Liver (tissue), 9 donors: ENCODE results near the gene ASPHD1. TPM values are rescaled to one million over a fixed set of nuclear protein-coding genes. Genes with fewer than 3 reads are reported as not detected.
A peak's percentile ranks its signal among the peaks of the same experiment; 100 is the strongest.

Experiments used
- DNase-seq: peaks from one replicate; pipeline ENCODE4 v3.0.0-alpha.2; 2017; ENCODE audit warnings: low spot score
- H3K27ac ChIP-seq, 2 donors: one replicate each; pipeline ENCODE4 v1.7.0; 2013; ENCODE audit warnings: inconsistent platforms in 2 of 2, low read length in 2 of 2, control low read depth in 1 of 2, low read depth in 1 of 2, mild to moderate bottlenecking in 1 of 2
- H3K27me3 ChIP-seq, 4 donors: one replicate each; pipeline versions ENCODE4 v1.6.1 to v1.7.0; 2013; ENCODE audit warnings: low read length in 3 of 4, inconsistent platforms in 1 of 4, mild to moderate bottlenecking in 1 of 4, moderate library complexity in 1 of 4; ENCODE audit not compliant: control insufficient read depth in 4 of 4, insufficient read depth in 4 of 4
- H3K36me3 ChIP-seq, 4 donors: one replicate each; pipeline versions ENCODE4 v1.6.1 to v1.7.0; 2013; ENCODE audit warnings: low read length in 3 of 4, mild to moderate bottlenecking in 3 of 4, low read depth in 1 of 4, moderate library complexity in 1 of 4; ENCODE audit not compliant: control insufficient read depth in 4 of 4, insufficient read depth in 3 of 4
- H3K4me1 ChIP-seq, 4 donors: one replicate each; pipeline versions ENCODE4 v1.6.1 to v1.7.0; 2013; ENCODE audit warnings: low read length in 3 of 4, mild to moderate bottlenecking in 3 of 4, moderate library complexity in 1 of 4; ENCODE audit not compliant: control insufficient read depth in 4 of 4, insufficient read depth in 4 of 4
- H3K4me3 ChIP-seq, 3 donors: one replicate each; pipeline versions ENCODE4 v1.6.1 to v1.7.0; 2013; ENCODE audit warnings: low read length in 3 of 3, control low read depth in 1 of 3, low read depth in 1 of 3, mild to moderate bottlenecking in 1 of 3
- H3K9ac ChIP-seq, 2 donors: one replicate each; pipeline ENCODE4 v1.7.0; 2013; ENCODE audit warnings: low read length in 2 of 2, mild to moderate bottlenecking in 2 of 2, moderate library complexity in 2 of 2, control low read depth in 1 of 2, low read depth in 1 of 2
- H3K9me3 ChIP-seq, 4 donors: one replicate each; pipeline versions ENCODE4 v1.6.1 to v1.7.0; 2013; ENCODE audit warnings: low read length in 3 of 4; ENCODE audit not compliant: control insufficient read depth in 4 of 4
- EGR1 ChIP-seq, 2 donors: IDR thresholded peaks; 2 replicates each; pipeline ENCODE4 v1.6.1; 2016 to 2018; ENCODE audit warnings: antibody characterized with exemption in 2 of 2, low read depth in 2 of 2
- FOXA1 ChIP-seq: IDR thresholded peaks from 2 replicates; pipeline ENCODE4 v1.6.1; 2016; ENCODE audit warnings: antibody characterized with exemption
- FOXA2 ChIP-seq: IDR thresholded peaks from 2 replicates; pipeline ENCODE4 v1.6.1; 2016; ENCODE audit warnings: antibody characterized with exemption
- GABPA ChIP-seq, 2 donors: IDR thresholded peaks in 1 of 2; conservative IDR thresholded peaks in 1 of 2; 2 replicates each; pipeline ENCODE4 v1.6.1; 2016; ENCODE audit warnings: antibody characterized with exemption in 2 of 2, mild to moderate bottlenecking in 1 of 2, moderate library complexity in 1 of 2
- HNF4A ChIP-seq, 2 donors: conservative IDR thresholded peaks; 2 replicates each; pipeline ENCODE4 v1.6.1; 2016; ENCODE audit warnings: antibody characterized with exemption in 2 of 2, mild to moderate bottlenecking in 2 of 2
- HNF4G ChIP-seq: IDR thresholded peaks from 2 replicates; pipeline ENCODE4 v1.6.1; 2016; ENCODE audit warnings: antibody characterized with exemption
- JUND ChIP-seq, 2 donors: IDR thresholded peaks; 2 replicates each; pipeline ENCODE4 v1.6.1; 2016; ENCODE audit warnings: antibody characterized with exemption in 2 of 2
- NR2F2 ChIP-seq: IDR thresholded peaks from 2 replicates; pipeline ENCODE4 v1.6.1; 2016; ENCODE audit warnings: antibody characterized with exemption
- RAD21 ChIP-seq, 2 donors: IDR thresholded peaks; 2 replicates each; pipeline ENCODE4 v1.6.1; 2016; ENCODE audit warnings: antibody characterized with exemption in 2 of 2, mild to moderate bottlenecking in 2 of 2
- RXRA ChIP-seq, 2 donors: IDR thresholded peaks; 2 replicates each; pipeline ENCODE4 v1.6.1; 2017 to 2018; ENCODE audit warnings: antibody characterized with exemption in 2 of 2, mild to moderate bottlenecking in 1 of 2
- TAF1 ChIP-seq: conservative IDR thresholded peaks from 2 replicates; pipeline ENCODE4 v1.6.1; 2016; ENCODE audit warnings: antibody characterized with exemption, mild to moderate bottlenecking
- YY1 ChIP-seq: IDR thresholded peaks from 2 replicates; pipeline ENCODE4 v1.6.1; 2016; ENCODE audit warnings: antibody characterized with exemption, mild to moderate bottlenecking
- WGBS: extraction: QIAGEN DNeasy Blood & Tissue Kit; methylation state at CpG from one replicate; pipeline ENCODE4 v1.1.7; 2013; 5-methylcytosine and 5-hydroxymethylcytosine counted together
- polyA plus RNA-seq, 2 donors: library from polyadenylated mRNA; stranded (reverse) in 1 of 2; unstranded in 1 of 2; fragments of 200-250 nt in 1 of 2; fragments of >200 nt in 1 of 2; fragmentation: Nextera tagmentation in 1 of 2; extraction: Ambion mirVana in 1 of 2; gene quantifications; one replicate each; pipeline versions ENCODE4 v1.2.1 to v1.2.3, GENCODE V29; 2013 to 2015
- total RNA-seq, 2 donors: library from RNA; depleted of rRNA; stranded (reverse); fragments of >200 nt; gene quantifications; one replicate each; pipeline ENCODE4 v1.2.3, GENCODE V29; 2014
- TF ChIP-seq, protein P1 (sequence below): fragments of 150-350 bp; IDR thresholded peaks from 2 replicates; pipeline ENCODE4 v1.5.1; 2017; ENCODE audit warnings: improper control_type of control experiment, low read depth, low read length; ENCODE audit not compliant: missing input control
- TF ChIP-seq, protein P2 (sequence below): IDR thresholded peaks from 2 replicates; pipeline ENCODE4 v1.6.1; 2016; ENCODE audit warnings: antibody characterized with exemption
- TF ChIP-seq, protein P3 (sequence below): IDR thresholded peaks from 2 replicates; pipeline ENCODE4 v1.6.1; 2016; ENCODE audit warnings: antibody characterized with exemption, mild to moderate bottlenecking
- TF ChIP-seq, protein P4 (sequence below): IDR thresholded peaks from 2 replicates; pipeline ENCODE4 v1.6.1; 2016; ENCODE audit warnings: antibody characterized with exemption
- TF ChIP-seq, protein P5 (sequence below): IDR thresholded peaks from 2 replicates; pipeline ENCODE4 v1.6.1; 2016; ENCODE audit warnings: antibody characterized with exemption
- donor health status: healthy.
- donor health status: healthy.
- donor health status: healthy.
- donor health status: healthy.
- donor health status: healthy.

Gene ASPHD1
- total and polyA plus RNA-seq, 4 donors: 0.25 to 0.28 TPM; not detected in 2

DNA sequence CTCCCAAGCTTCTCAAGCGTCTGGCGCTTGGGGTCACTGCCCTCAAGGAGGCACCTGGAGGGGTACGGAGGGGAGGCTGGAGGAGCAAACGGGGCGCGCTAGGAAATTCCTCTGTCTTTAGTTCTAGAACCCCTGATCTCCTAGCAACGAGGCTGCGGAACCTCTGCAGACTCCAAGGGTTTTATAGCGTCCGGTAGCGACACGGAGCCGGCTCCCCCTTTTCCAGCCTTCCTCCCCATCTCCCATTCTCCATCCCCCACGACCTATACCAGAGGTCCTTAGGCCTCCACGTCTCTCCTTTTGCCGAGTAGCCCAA lies 36.7 kb upstream of the ASPHD1 start:
- H3K9me3 ChIP-seq: no peaks in the 10 kb centered on the region
- H3K4me3 ChIP-seq: no peak overlapping the region
- no peak overlapping the region for H3K9ac ChIP-seq
- no peak for DNase-seq
- H3K4me1 ChIP-seq: peaks cover 7 to 30% (median 20%) of the 10 kb centered on the region in 4 donors
- peak overlapping the region in 1 of 2 donors; percentile 88 for H3K27ac ChIP-seq
- H3K27me3 ChIP-seq: no peaks in the 10 kb centered on the region
- peaks cover 0 to 17% (median 7%) of the 10 kb centered on the region in 4 donors for H3K36me3 ChIP-seq
- peak in 1 of 2 donors; percentile 8 for TF ChIP-seq JUND (IDR thresholded peaks at IDR 0.05)
- no peak for TF ChIP-seq FOXA1
- TF ChIP-seq, protein P1, sequence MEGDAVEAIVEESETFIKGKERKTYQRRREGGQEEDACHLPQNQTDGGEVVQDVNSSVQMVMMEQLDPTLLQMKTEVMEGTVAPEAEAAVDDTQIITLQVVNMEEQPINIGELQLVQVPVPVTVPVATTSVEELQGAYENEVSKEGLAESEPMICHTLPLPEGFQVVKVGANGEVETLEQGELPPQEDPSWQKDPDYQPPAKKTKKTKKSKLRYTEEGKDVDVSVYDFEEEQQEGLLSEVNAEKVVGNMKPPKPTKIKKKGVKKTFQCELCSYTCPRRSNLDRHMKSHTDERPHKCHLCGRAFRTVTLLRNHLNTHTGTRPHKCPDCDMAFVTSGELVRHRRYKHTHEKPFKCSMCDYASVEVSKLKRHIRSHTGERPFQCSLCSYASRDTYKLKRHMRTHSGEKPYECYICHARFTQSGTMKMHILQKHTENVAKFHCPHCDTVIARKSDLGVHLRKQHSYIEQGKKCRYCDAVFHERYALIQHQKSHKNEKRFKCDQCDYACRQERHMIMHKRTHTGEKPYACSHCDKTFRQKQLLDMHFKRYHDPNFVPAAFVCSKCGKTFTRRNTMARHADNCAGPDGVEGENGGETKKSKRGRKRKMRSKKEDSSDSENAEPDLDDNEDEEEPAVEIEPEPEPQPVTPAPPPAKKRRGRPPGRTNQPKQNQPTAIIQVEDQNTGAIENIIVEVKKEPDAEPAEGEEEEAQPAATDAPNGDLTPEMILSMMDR: no peak
- whole genome bisulfite sequencing: 33% methylated on average over 16 of the region's 16 CpGs

DNA sequence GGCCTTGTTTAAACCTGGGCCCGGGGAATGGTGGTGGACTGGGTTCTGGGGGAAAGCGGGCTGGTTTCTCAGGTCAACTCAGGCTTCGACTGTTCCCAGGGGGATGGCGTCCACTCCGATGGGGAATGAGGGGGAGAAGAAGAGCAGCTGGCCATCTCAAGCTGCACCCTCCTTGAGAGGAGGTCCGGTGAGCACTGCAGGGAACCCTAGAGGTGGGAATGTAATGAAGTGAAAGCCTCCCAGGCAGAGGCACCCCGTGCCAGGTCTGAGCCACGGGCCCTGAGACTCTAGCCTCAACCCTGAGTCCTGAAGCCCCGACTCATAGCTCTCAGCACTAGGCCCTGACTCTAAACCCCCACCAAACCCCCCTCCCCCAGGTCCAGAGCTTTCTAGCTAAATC lies 36.1 kb upstream of the ASPHD1 start:
- Histone ChIP-seq H3K9me3 (no peaks in the 10 kb centered on the region), H3K27me3 (no peaks in the 10 kb centered on the region), H3K27ac (no peak overlapping the region), H3K36me3 (peaks cover 0 to 14% (median 7%) of the 10 kb centered on the region in 4 donors), H3K4me3 (no peak overlapping the region), H3K9ac (no peak overlapping the region), H3K4me1 (peaks cover 7 to 25% (median 18%) of the 10 kb centered on the region in 4 donors)
- TF ChIP-seq, protein P2, sequence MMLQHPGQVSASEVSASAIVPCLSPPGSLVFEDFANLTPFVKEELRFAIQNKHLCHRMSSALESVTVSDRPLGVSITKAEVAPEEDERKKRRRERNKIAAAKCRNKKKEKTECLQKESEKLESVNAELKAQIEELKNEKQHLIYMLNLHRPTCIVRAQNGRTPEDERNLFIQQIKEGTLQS: no peak
- TF ChIP-seq FOXA2 (no peak), GABPA (IDR thresholded peaks at IDR 0.05 in 1 of 2, conservative IDR thresholded peaks at IDR 0.05 in 1 of 2) (no peak), HNF4A (conservative IDR thresholded peaks at IDR 0.05) (no peak)
- 89% methylated on average over 9 of the region's 9 CpGs for WGBS
- DNase-seq: no peak

DNA sequence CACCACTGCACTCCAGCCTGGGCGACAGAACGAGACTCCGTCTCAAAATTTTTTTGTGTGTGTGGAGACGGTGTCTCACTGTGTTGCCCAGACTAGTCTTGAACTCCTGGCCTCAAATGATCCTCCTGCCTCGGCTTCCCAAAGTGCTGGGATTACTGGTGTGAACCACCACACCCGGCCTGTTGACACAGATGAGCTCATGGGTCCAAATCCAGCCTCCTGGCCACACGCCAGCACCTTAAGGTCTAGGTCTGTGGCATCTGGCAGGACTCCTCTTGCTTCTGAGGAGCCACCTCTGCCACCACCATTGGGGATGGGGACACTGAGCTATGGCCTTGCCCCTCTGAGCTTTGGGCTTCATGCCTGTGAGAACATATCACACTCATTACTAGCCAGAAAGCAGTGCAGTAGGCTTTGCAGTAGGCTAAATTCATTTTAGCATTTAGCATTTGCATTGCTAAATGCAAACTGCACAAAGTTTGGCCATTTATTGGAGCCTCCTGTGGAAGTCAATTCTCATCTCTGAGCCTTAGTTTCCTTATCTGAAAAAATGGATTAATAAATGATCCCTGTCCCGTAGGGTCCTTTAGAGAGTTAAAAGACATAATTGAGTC lies 31.8 kb upstream of the ASPHD1 start:
- no peak overlapping the region for H3K9ac ChIP-seq
- WGBS: 77% methylated on average over 8 of the region's 8 CpGs
- H3K27ac ChIP-seq: no peak overlapping the region
- H3K27me3 ChIP-seq: no peaks in the 10 kb centered on the region
- no peak overlapping the region for H3K4me3 ChIP-seq
- H3K9me3 ChIP-seq: no peaks in the 10 kb centered on the region
- DNase-seq: no peak
- no peaks in the 10 kb centered on the region for H3K36me3 ChIP-seq
- H3K4me1 ChIP-seq: no peaks in the 10 kb centered on the region
- TF ChIP-seq GABPA (IDR thresholded peaks at IDR 0.05 in 1 of 2, conservative IDR thresholded peaks at IDR 0.05 in 1 of 2): no peak
- no peak for TF ChIP-seq YY1
- TF ChIP-seq HNF4G: no peak
- TF ChIP-seq, protein P3, sequence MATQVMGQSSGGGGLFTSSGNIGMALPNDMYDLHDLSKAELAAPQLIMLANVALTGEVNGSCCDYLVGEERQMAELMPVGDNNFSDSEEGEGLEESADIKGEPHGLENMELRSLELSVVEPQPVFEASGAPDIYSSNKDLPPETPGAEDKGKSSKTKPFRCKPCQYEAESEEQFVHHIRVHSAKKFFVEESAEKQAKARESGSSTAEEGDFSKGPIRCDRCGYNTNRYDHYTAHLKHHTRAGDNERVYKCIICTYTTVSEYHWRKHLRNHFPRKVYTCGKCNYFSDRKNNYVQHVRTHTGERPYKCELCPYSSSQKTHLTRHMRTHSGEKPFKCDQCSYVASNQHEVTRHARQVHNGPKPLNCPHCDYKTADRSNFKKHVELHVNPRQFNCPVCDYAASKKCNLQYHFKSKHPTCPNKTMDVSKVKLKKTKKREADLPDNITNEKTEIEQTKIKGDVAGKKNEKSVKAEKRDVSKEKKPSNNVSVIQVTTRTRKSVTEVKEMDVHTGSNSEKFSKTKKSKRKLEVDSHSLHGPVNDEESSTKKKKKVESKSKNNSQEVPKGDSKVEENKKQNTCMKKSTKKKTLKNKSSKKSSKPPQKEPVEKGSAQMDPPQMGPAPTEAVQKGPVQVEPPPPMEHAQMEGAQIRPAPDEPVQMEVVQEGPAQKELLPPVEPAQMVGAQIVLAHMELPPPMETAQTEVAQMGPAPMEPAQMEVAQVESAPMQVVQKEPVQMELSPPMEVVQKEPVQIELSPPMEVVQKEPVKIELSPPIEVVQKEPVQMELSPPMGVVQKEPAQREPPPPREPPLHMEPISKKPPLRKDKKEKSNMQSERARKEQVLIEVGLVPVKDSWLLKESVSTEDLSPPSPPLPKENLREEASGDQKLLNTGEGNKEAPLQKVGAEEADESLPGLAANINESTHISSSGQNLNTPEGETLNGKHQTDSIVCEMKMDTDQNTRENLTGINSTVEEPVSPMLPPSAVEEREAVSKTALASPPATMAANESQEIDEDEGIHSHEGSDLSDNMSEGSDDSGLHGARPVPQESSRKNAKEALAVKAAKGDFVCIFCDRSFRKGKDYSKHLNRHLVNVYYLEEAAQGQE: no peak
- TF ChIP-seq, protein P4, sequence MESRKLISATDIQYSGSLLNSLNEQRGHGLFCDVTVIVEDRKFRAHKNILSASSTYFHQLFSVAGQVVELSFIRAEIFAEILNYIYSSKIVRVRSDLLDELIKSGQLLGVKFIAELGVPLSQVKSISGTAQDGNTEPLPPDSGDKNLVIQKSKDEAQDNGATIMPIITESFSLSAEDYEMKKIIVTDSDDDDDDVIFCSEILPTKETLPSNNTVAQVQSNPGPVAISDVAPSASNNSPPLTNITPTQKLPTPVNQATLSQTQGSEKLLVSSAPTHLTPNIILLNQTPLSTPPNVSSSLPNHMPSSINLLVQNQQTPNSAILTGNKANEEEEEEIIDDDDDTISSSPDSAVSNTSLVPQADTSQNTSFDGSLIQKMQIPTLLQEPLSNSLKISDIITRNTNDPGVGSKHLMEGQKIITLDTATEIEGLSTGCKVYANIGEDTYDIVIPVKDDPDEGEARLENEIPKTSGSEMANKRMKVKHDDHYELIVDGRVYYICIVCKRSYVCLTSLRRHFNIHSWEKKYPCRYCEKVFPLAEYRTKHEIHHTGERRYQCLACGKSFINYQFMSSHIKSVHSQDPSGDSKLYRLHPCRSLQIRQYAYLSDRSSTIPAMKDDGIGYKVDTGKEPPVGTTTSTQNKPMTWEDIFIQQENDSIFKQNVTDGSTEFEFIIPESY: no peak
- TF ChIP-seq RXRA (IDR thresholded peaks at IDR 0.05): no peak
- TF ChIP-seq, protein P1: no peak
- TF ChIP-seq EGR1 (IDR thresholded peaks at IDR 0.05; ENCODE audit: low read depth in 2 of 2): no peak
- TF ChIP-seq FOXA1: no peak
- TF ChIP-seq TAF1: no peak
- TF ChIP-seq RAD21 (IDR thresholded peaks at IDR 0.05): no peak
- TF ChIP-seq, protein P5, sequence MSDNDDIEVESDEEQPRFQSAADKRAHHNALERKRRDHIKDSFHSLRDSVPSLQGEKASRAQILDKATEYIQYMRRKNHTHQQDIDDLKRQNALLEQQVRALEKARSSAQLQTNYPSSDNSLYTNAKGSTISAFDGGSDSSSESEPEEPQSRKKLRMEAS: no peak
- TF ChIP-seq, protein P2: no peak
- no peak for TF ChIP-seq NR2F2
- no peak for TF ChIP-seq JUND (IDR thresholded peaks at IDR 0.05)
- no peak for TF ChIP-seq HNF4A (conservative IDR thresholded peaks at IDR 0.05)
